ENCODE measurements around the gene CFAP46.

DNA sequence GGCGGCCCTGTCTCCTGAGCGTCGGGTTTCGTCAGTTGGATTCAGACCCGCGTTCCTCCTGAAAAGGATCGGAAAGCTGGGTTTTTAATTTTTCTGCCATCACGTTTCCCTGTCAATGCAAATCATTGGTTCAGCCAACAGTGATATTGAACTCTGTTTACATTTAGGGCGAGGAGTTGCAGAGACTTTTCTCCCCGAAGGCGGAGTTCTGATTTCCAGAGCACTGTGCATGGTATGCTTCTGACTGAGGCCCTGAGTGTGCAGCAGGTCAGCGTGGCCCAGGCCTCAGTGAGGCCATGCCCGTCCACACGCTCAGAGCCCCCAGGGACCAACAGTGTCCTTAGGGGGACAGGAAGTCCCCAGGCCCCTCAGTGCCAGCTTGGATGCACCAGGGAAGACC is 183.5 kb downstream of the CFAP46 start:
- TF ChIP-seq, protein P1, sequence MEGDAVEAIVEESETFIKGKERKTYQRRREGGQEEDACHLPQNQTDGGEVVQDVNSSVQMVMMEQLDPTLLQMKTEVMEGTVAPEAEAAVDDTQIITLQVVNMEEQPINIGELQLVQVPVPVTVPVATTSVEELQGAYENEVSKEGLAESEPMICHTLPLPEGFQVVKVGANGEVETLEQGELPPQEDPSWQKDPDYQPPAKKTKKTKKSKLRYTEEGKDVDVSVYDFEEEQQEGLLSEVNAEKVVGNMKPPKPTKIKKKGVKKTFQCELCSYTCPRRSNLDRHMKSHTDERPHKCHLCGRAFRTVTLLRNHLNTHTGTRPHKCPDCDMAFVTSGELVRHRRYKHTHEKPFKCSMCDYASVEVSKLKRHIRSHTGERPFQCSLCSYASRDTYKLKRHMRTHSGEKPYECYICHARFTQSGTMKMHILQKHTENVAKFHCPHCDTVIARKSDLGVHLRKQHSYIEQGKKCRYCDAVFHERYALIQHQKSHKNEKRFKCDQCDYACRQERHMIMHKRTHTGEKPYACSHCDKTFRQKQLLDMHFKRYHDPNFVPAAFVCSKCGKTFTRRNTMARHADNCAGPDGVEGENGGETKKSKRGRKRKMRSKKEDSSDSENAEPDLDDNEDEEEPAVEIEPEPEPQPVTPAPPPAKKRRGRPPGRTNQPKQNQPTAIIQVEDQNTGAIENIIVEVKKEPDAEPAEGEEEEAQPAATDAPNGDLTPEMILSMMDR (IDR thresholded peaks at IDR 0.05) = no peak
- TF ChIP-seq POLR2A (IDR thresholded peaks at IDR 0.05) = no peak

Measured in ovary (tissue), 3 donors.